HCT116 (cell line): Measurements from ENCODE around the gene IGF2. TPM values are rescaled to one million over a fixed set of nuclear protein-coding genes. Genes with fewer than 3 reads are reported as not detected.

ENCODE experiments used
- ATAC-seq: fragments of 200-7000 bp; cut with Tn5 transposase; 2 replicates; pipeline ENCODE4 v1.9.1; 2020; ENCODE audit warnings: mild to moderate bottlenecking, moderate library complexity
- BruUV-seq: library from RNA; stranded (reverse); fragments of 400-500 nt; replicated peaks from 2 replicates; lab custom pipeline; 2021; lab: Mats Ljungman, UMichigan
- CTCF ChIA-PET: fragments of 300-600 bp; sonication (Branson Sonifier 250); formaldehyde crosslinking; loops from one replicate; lab custom pipeline; 2021; ENCODE audit warnings: antibody characterized with exemption; lab: Charles Lee
- POLR2A ChIA-PET: fragments of 300-600, 350-600 bp; sonication (Branson Sonifier 250); formaldehyde crosslinking; loops from one replicate; lab custom pipeline; 2021; ENCODE audit warnings: antibody characterized with exemption; lab: Charles Lee
- RAD21 ChIA-PET, 2 experiments: fragments of 300-600 bp; sonication (Branson Sonifier 250); formaldehyde crosslinking; loops; one replicate each; lab custom pipeline; 2023; ENCODE audit warnings: low total read pairs in 2 of 2; ENCODE audit not compliant: uncharacterized antibody in 2 of 2, unreplicated experiment in 2 of 2, low non-redundant PET in 1 of 2; lab: Charles Lee
- DNase-seq: peaks from one replicate; pipeline ENCODE4 v3.0.0-alpha.2; 2010; ENCODE audit warnings: low read depth, low spot score
- H2AFZ ChIP-seq: fragments of 200-600 bp; shearing (Covaris generic), sonication (generic); 2 replicates; pipeline ENCODE4 v1.6.1; 2017; ENCODE audit warnings: low read depth, mixed run types, mixed read lengths, antibody characterized with exemption, low read length; ENCODE audit not compliant: poor library complexity, severe bottlenecking
- H3K27ac ChIP-seq: 2 replicates; pipeline ENCODE4 v1.5.1; 2012; ENCODE audit warnings: low read depth, low read length
- H3K27me3 ChIP-seq: fragments of 200-600 bp; sonication (generic); 2 replicates; pipeline ENCODE4 v1.6.1; 2016; ENCODE audit warnings: mixed run types, low read length, mixed read lengths; ENCODE audit not compliant: insufficient read depth
- H3K36me3 ChIP-seq, 2 experiments: fragments of 200-500 bp in 1 of 2; fragments of 200-600 bp in 1 of 2; sonication (Bioruptor generic) in 1 of 2; sonication (generic) in 1 of 2; 2 replicates each; pipeline versions ENCODE4 v1.5.1 to v1.6.1; 2014 to 2016; ENCODE audit warnings: low read length in 2 of 2, inconsistent platforms in 1 of 2, mixed read lengths in 1 of 2, mixed run types in 1 of 2; ENCODE audit not compliant: insufficient read depth in 2 of 2, control insufficient read depth in 1 of 2
- H3K4me1 ChIP-seq, 2 experiments: fragments of 200-600 bp in 1 of 2; sonication (generic) in 1 of 2; 2 replicates each; pipeline versions ENCODE4 v1.5.1 to v1.6.1; 2012 to 2017; ENCODE audit warnings: low read length in 2 of 2, inconsistent platforms in 1 of 2, mild to moderate bottlenecking in 1 of 2, mixed read lengths in 1 of 2, mixed run types in 1 of 2, moderate library complexity in 1 of 2; ENCODE audit not compliant: insufficient read depth in 2 of 2, control insufficient read depth in 1 of 2
- H3K4me2 ChIP-seq: fragments of 200-600 bp; sonication (generic); 2 replicates; pipeline ENCODE4 v1.6.1; 2017; ENCODE audit warnings: mixed run types, low read length, mixed read lengths
- H3K4me3 ChIP-seq, 2 experiments: fragments of 200-600 bp in 1 of 2; sonication (generic) in 1 of 2; replicated peaks in 1 of 2; 2 replicates each; pipeline ENCODE4 v1.5.1; 2011 to 2016; ENCODE audit warnings: low read length in 2 of 2, control low read depth in 1 of 2, low read depth in 1 of 2, mild to moderate bottlenecking in 1 of 2, mixed read lengths in 1 of 2, mixed run types in 1 of 2
- H3K79me2 ChIP-seq: fragments of 200-600 bp; sonication (generic); 2 replicates; pipeline ENCODE4 v1.6.1; 2017; ENCODE audit warnings: mild to moderate bottlenecking, mixed run types, low read length, moderate library complexity, mixed read lengths; ENCODE audit not compliant: insufficient read depth
- H3K9ac ChIP-seq: fragments of 200-600 bp; sonication (generic); 2 replicates; pipeline ENCODE4 v1.6.1; 2016; ENCODE audit warnings: low read length, mixed read lengths
- H3K9me2 ChIP-seq: fragments of 200-600 bp; sonication (generic), shearing (Covaris generic); 2 replicates; pipeline ENCODE4 v1.6.1; 2017; ENCODE audit warnings: mixed run types, mild to moderate bottlenecking, moderate library complexity; ENCODE audit not compliant: insufficient read depth
- H3K9me3 ChIP-seq, 2 experiments: fragments of 200-500 bp in 1 of 2; fragments of 200-600 bp in 1 of 2; sonication (Bioruptor generic) in 1 of 2; sonication (generic) in 1 of 2; 2 replicates each; pipeline ENCODE4 v1.6.1; 2014 to 2017; ENCODE audit warnings: low read length in 2 of 2, mixed read lengths in 2 of 2, inconsistent platforms in 1 of 2, low read depth in 1 of 2, mild to moderate bottlenecking in 1 of 2, mixed run types in 1 of 2, moderate library complexity in 1 of 2; ENCODE audit not compliant: control insufficient read depth in 1 of 2, insufficient read depth in 1 of 2
- H4K20me1 ChIP-seq: fragments of 200-600 bp; sonication (generic), shearing (Covaris generic); 2 replicates; pipeline ENCODE4 v1.6.1; 2017; ENCODE audit warnings: mixed run types, mild to moderate bottlenecking, moderate library complexity; ENCODE audit not compliant: insufficient read depth
- CEBPB ChIP-seq: IDR thresholded peaks from 2 replicates; pipeline ENCODE4 v1.6.1; 2012; ENCODE audit warnings: low read depth
- FOSL1 ChIP-seq: IDR thresholded peaks from 2 replicates; pipeline ENCODE4 v1.6.1; 2012; ENCODE audit warnings: low read depth
- POLR2A ChIP-seq: IDR thresholded peaks from 2 replicates; pipeline ENCODE4 v1.7.0; 2011; ENCODE audit warnings: borderline replicate concordance; ENCODE audit not compliant: insufficient read depth, insufficient read length; ENCODE audit errors: extremely low read depth
- SP1 ChIP-seq: IDR thresholded peaks from 2 replicates; pipeline ENCODE4 v1.6.1; 2012; ENCODE audit warnings: low read depth
- intact Hi-C: fragments of 100-400 bp; cut with micrococcal nuclease; formaldehyde crosslinking; loops from 2 replicates; pipeline ENCODE4 v1.10.0; 2022
- total RNA-seq: library from RNA; stranded (reverse); gene quantifications from one replicate; pipeline ENCODE4 v1.2.1, GENCODE V29; 2021; ENCODE audit not compliant: unreplicated experiment
- TF ChIP-seq, protein P1 (sequence below): IDR thresholded peaks from 2 replicates; pipeline ENCODE4 v1.6.1; 2012

Gene IGF2
- total RNA-seq, 1 experiment from 2014 or later, result 17.9 TPM

- TF ChIP-seq, protein P1, sequence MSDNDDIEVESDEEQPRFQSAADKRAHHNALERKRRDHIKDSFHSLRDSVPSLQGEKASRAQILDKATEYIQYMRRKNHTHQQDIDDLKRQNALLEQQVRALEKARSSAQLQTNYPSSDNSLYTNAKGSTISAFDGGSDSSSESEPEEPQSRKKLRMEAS, result no peak
- TF ChIP-seq SP1, result no peak
Observed at GRCh38 chr11:2185324-2186085, 46.3 kb upstream of the IGF2 start.

DNA sequence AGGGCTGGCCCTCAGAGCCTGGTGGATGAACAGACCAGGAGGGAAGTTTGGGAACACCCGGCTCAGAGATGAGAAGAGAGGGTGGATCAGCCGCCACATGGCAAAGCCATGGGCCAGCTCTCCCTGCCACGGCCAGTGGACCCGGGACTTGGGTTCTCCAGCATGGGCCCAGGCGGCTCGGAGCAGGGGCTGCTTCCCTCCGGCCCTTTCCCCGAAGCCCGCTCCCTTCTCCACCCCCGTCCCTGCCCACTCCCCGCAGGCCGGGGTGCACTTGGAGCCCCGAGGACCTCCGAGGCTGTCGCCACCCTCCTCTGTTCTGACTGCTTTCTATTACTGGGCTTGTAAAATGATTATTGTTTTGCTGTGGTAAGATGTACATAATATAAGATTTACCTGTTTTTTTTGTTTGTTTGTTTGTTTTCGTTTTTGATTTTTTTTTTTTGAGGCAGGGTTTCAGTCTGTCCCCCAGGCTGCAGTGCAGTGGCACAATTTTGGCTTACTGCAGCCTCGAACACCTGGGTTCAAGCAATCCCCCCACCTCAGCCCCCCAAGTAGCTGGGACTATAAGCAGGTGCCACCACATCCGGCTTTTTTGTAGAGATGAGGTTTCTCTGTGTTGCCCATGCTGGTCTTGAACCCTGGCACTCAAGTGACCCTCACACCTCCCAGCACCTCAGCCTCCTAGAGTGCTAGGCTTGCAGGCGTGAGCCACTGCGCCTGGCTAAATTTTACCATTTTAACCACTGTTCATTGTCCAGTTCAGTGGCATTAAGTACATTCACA lies 43.7 kb upstream of the IGF2 start:
- Histone ChIP-seq H3K79me2 (no peaks in the 10 kb centered on the region), H3K4me2 (no peak overlapping the region), H3K27me3 (no peaks in the 10 kb centered on the region), H4K20me1 (no peaks in the 10 kb centered on the region), H3K4me1 (peaks cover 30 to 51% of the 10 kb centered on the region in 2 experiments), H3K27ac (no peak overlapping the region), H3K9me2 (no peaks in the 10 kb centered on the region), H3K9me3 (no peaks in the 10 kb centered on the region), H3K9ac (no peak overlapping the region), H2AFZ (no peak overlapping the region), H3K4me3 (no peak overlapping the region), H3K36me3 (no peaks in the 10 kb centered on the region)
- CTCF ChIA-PET, result no interaction called here
- no peak for ATAC-seq
- TF ChIP-seq CEBPB (no peak), POLR2A (no peak), FOSL1 (no peak)
- no peak for DNase-seq
- BruUV-seq, result no TSS peak
- POLR2A ChIA-PET, result no interaction called here
- intact Hi-C loops, result loop anchor here (5.0 kb wide), 1 partner anchor 219 kb away; the partner anchor contains the start of gene TSSC4
- RAD21 ChIA-PET, result no interaction called here

More at GRCh38 chr11:2185324-2186085, 46.3 kb upstream of the IGF2 start:
- ATAC-seq (no peak), DNase-seq (no peak)
- ChIA-PET RAD21 (interaction anchor here (1.6 to 1.7 kb wide), 2 partner anchors 235 kb away, joined by 4 to 8 read pairs; no protein-coding TSS in a partner anchor), CTCF (interaction anchor here (1.1 to 1.6 kb wide), 4 partner anchors 27 to 533 kb away, joined by 4 to 26 read pairs (median 4); no protein-coding TSS in a partner anchor), POLR2A (interaction anchor here (0.6 kb wide), 1 partner anchor 834 kb away, joined by 3 read pairs; no protein-coding TSS in a partner anchor)
- Histone ChIP-seq H3K4me1 (peaks cover 11 to 25% of the 10 kb centered on the region in 2 experiments), H3K27me3 (no peaks in the 10 kb centered on the region), H3K79me2 (no peaks in the 10 kb centered on the region), H3K27ac (no peak overlapping the region), H3K36me3 (no peaks in the 10 kb centered on the region), H3K9me2 (no peaks in the 10 kb centered on the region), H4K20me1 (no peaks in the 10 kb centered on the region), H2AFZ (no peak overlapping the region), H3K4me2 (no peak overlapping the region), H3K9me3 (no peaks in the 10 kb centered on the region), H3K9ac (no peak overlapping the region), H3K4me3 (no peak overlapping the region)
- BruUV-seq, result no TSS peak
- intact Hi-C loops, result loop anchor here (1.0 kb wide), 1 partner anchor 114 kb away; no protein-coding TSS in a partner anchor
